Nephron (organoid): Measurements from ENCODE around the gene PDHB.

Source experiments
- H3K27ac Mint-ChIP-seq, 3 experiments: 2 replicates each; pipeline ENCODE4 v1.8.0; 2020; ENCODE audit warnings: mixed read lengths in 3 of 3, mild to moderate bottlenecking in 2 of 3, moderate library complexity in 1 of 3
- H3K27me3 Mint-ChIP-seq: 2 replicates; pipeline ENCODE4 v1.8.0; 2021; ENCODE audit warnings: low read depth, mild to moderate bottlenecking, moderate library complexity, mixed read lengths
- H3K36me3 Mint-ChIP-seq: 2 replicates; pipeline ENCODE4 v1.8.0; 2020; ENCODE audit warnings: low read depth, mixed read lengths
- H3K4me1 Mint-ChIP-seq: 2 replicates; pipeline ENCODE4 v1.8.0; 2020; ENCODE audit warnings: mixed read lengths
- H3K4me3 Mint-ChIP-seq, 3 experiments: 2 replicates each; pipeline ENCODE4 v1.8.0; 2020; ENCODE audit warnings: mild to moderate bottlenecking in 3 of 3, mixed read lengths in 3 of 3, moderate library complexity in 2 of 3
- H3K9me3 Mint-ChIP-seq: 2 replicates; pipeline ENCODE4 v1.8.0; 2020; ENCODE audit warnings: mixed read lengths
- CTCF ChIP-seq, 3 experiments: fragments of 200-600 bp; sonication (generic); IDR thresholded peaks; one replicate each; pipeline ENCODE4 v1.5.0; 2021; ENCODE audit warnings: antibody characterized with exemption in 3 of 3; ENCODE audit not compliant: unreplicated experiment in 3 of 3

PDHB gene

GRCh38 chr3:58404396-58404795 is 29.2 kb downstream of the PDHB start:
- H3K27ac Mint-ChIP-seq, result no peak overlapping the region

GRCh38 chr3:58403513-58404109 is 30.0 kb downstream of the PDHB start:
- Mint-ChIP-seq H3K36me3 (peaks cover 35% of the 10 kb centered on the region), H3K27me3 (no peaks in the 10 kb centered on the region), H3K9me3 (no peaks in the 10 kb centered on the region), H3K4me3 (no peak overlapping the region), H3K4me1 (no peaks in the 10 kb centered on the region), H3K27ac (no peak overlapping the region)
- TF ChIP-seq CTCF (IDR thresholded peaks at IDR 0.05; ENCODE audit: unreplicated experiment in 3 of 3), result no peak

More at GRCh38 chr3:58404396-58404795, 29.2 kb downstream of the PDHB start:
- no peak for TF ChIP-seq CTCF (IDR thresholded peaks at IDR 0.05; ENCODE audit: unreplicated experiment in 3 of 3)
- Mint-ChIP-seq H3K27me3 (no peaks in the 10 kb centered on the region), H3K9me3 (no peaks in the 10 kb centered on the region), H3K4me3 (no peak overlapping the region), H3K36me3 (peaks cover 36% of the 10 kb centered on the region), H3K4me1 (no peaks in the 10 kb centered on the region)

- no peak for TF ChIP-seq CTCF (IDR thresholded peaks at IDR 0.05; ENCODE audit: unreplicated experiment in 3 of 3)
- Mint-ChIP-seq H3K4me3 (no peak overlapping the region), H3K27ac (no peak overlapping the region), H3K4me1 (peaks cover 4% of the 10 kb centered on the region), H3K27me3 (no peaks in the 10 kb centered on the region), H3K36me3 (peaks cover 30% of the 10 kb centered on the region), H3K9me3 (no peaks in the 10 kb centered on the region)
These were observed 34.8 kb downstream of the PDHB start for GRCh38 chr3:58398669-58399333.

GRCh38 chr3:58394339-58394738 is 39.3 kb downstream of the PDHB start:
- peaks cover 23% of the 10 kb centered on the region for H3K36me3 Mint-ChIP-seq
- TF ChIP-seq CTCF (IDR thresholded peaks at IDR 0.05; ENCODE audit: unreplicated experiment in 3 of 3), result no peak
- H3K27ac Mint-ChIP-seq, result peak overlapping the region; percentile 24 to 80 (median 57)
- H3K4me1 Mint-ChIP-seq, result peaks cover 26% of the 10 kb centered on the region
- H3K9me3 Mint-ChIP-seq, result no peaks in the 10 kb centered on the region
- H3K4me3 Mint-ChIP-seq, result no peak overlapping the region
- H3K27me3 Mint-ChIP-seq, result no peaks in the 10 kb centered on the region

GRCh38 chr3:58392181-58392580 is 41.5 kb downstream of the PDHB start:
- no peak for TF ChIP-seq CTCF (IDR thresholded peaks at IDR 0.05; ENCODE audit: unreplicated experiment in 3 of 3)
- Mint-ChIP-seq H3K9me3 (no peaks in the 10 kb centered on the region), H3K27me3 (no peaks in the 10 kb centered on the region), H3K4me1 (peaks cover 46% of the 10 kb centered on the region), H3K4me3 (no peak overlapping the region), H3K27ac (peak overlapping the region in 2 of 3 experiments; percentile 81 to 84), H3K36me3 (peaks cover 5% of the 10 kb centered on the region)
